NCI-H1105 treated with DMSO at 0.1 percent for 48 hours (cell line): ENCODE measurements around the gene SCAPER.

Source experiments
- DNase-seq: peaks from one replicate; lab custom pipeline; 2025; lab: John Stamatoyannopoulos, UW

SCAPER gene

DNA sequence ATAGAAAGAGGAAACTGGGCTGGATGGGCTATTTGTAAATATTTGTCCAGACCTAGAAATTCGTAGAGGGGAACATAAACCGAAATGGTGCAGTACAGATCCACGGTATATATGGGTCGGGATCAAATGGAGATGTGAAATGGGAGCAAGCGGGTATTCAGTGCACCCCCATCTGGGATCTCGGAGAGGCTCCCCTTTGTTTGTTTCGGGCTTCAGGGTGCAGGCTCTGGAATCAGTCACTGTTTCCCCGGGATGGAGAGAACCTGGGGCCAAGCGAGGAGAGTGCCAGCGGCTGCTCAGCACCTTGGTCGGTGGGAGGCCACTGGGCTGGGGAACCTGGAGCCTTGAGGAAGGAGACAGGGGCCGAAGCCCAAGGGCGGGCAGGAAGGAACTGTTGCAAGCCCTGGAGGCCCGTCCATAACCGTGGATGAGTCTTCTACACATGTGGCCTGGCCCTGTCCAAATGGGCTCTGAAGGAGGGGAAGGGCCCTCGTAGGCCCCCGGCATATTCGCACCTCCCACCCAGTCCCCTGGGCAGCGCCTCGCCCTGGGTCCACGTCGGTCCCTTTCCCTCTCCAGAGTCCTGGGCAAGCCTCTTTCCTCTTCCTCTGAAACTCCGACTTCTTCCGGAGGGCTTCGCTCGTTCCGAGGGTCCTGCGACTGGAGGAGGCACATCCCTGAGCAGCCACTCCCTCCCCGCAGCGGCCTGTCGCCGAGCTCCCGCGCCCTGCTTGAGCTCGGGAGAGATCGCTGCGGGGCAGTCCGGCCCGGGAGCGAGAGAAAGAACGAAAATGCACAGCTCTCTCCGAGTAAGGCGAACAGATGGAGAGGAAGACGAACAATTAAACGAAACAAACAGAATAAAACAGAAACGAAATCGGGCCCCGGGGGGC lies 565.6 kb downstream of the SCAPER start:
- no peak for DNase-seq

DNA sequence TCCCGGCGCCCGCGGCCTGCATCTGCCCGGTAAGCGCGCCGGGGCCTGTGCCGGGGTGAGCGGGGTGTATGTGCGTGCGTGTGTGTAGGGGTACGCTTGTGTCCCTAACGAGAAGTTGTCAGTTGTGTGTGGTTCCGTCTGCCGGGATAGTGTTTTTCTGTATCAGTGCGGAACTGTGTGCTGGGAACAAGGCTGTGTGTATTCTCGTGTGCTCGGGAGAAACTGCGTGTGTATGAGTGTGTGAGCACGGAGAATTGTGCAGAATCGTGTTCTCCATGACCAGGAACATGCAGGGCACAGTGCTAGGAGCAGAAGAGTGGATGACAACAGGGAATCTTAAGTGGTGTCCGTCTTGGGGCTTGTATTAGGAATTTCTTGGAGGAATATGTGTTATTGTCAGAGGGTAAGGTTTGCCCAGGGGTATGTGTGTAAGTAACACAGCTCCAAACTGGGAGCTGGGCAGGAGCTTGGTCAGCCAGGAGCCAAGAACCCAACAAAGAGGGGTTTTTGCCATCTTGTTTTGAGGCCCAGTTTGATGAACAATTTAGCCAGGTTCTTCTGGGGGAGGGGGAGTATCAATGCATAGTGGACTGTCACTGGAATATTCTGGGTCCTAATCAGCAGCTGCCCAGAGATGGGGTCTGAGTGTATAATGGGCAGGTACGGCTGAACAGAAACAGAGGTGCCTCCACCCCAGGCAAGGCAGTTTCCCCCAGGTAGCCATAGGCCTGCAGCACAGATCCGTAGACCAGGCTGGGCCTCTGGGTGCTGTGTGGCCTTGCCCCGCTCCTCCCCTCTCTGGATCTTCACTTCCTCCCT lies 566.4 kb downstream of the SCAPER start:
- no peak for DNase-seq

DNA sequence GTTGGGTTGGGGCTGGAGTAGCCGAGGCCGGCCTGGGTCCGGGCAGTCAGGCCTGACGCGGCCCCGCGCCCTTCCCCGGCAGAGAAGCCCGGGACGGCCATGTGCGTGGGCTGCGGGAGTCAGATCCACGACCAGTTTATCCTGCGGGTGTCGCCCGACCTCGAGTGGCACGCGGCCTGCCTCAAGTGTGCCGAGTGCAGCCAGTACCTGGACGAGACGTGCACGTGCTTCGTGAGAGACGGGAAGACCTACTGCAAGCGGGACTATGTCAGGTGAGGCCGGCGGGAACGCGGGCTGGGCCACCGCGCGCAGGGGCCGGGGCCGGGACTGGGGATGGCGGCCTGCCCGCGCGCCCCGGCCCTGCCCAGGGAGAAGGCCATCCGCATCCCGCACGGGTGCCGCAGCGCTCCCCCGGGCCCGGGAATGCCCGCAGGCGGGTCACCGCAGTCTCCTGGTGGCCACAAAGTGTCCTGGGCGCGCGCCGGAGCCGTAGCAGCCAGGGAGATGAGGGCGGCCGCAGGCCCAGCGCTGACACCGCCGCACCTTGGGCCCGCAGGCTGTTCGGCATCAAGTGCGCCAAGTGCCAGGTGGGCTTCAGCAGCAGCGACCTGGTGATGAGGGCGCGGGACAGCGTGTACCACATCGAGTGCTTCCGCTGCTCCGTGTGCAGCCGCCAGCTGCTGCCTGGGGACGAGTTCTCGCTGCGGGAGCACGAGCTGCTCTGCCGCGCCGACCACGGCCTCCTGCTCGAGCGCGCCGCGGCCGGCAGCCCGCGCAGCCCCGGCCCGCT lies 567.2 kb downstream of the SCAPER start:
- DNase-seq = no peak

DNA sequence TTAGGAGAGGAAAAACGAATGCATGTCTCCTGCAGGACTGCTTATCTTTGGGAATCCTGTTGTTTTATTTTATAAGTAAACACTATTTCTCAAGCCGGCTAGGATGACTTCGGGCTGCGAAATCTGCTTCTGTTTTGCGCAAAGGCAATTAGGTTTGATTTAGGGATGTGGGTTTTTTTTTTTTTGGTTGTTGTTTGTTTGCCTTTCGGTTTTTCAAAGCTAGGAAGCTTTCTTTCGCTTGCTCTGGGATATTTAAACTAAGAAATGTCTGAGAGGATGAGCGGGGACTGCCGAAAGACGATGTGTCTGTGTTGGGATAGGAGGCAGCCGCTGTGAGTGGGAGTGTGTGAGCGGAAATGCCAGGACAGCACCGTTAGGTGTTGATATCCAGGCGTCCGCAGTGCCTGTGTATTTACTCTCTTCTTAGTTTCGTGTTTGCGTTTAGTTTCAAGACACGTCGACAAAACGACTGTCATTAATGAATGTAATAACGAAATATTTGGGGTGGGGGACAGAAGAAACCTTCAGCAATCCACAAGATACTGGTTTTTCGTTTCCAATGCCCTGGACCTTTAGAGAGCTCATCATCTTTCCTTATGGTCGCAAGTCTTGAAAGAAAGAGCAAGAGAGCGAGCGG lies 568.0 kb downstream of the SCAPER start:
- no peak for DNase-seq

DNA sequence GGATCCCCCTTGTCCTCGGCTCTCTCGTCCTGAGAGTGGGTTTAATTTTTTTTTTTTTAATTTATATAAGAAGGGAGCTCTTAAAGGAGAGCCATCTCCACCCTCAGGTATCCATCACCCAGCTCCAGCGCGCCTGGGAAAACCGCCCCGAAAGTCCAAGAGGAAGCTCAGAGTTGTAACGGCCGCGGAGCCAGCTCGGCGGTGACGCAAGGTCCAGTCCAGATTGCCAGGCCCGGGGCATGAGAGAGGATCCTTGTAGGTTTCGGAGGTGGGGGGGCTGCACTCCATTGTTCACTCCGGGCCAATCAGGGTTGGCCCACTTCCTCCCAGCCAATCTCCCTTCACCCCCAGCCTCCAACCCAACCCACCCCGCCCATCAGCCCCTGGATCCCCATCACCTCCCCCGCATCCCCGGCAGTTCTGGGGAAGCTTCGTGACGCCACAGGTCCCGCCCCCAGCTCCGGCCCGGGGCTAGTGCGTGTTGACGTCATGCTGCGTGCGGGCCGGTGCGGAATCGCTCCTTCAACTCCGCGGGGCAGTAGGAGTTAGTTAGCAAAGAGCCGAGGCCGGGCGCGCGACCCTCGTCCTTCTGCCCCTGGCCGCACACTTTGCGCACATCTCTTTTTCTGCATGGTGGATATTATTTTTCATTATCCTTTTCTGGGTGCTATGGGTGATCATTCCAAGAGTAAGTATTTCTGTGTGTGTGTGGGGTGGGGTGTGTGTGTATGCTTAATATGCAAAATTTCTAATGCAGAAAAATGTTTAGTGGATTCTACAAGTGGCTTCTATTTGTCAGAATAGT lies 568.7 kb downstream of the SCAPER start, which contains the start of gene ISL2:
TSS of gene ISL2 (plus strand) at position 520 of the 805 bp plus-strand sequence. CDS start at position 631, 111 bp downstream.
- DNase-seq = peak; percentile 71

DNA sequence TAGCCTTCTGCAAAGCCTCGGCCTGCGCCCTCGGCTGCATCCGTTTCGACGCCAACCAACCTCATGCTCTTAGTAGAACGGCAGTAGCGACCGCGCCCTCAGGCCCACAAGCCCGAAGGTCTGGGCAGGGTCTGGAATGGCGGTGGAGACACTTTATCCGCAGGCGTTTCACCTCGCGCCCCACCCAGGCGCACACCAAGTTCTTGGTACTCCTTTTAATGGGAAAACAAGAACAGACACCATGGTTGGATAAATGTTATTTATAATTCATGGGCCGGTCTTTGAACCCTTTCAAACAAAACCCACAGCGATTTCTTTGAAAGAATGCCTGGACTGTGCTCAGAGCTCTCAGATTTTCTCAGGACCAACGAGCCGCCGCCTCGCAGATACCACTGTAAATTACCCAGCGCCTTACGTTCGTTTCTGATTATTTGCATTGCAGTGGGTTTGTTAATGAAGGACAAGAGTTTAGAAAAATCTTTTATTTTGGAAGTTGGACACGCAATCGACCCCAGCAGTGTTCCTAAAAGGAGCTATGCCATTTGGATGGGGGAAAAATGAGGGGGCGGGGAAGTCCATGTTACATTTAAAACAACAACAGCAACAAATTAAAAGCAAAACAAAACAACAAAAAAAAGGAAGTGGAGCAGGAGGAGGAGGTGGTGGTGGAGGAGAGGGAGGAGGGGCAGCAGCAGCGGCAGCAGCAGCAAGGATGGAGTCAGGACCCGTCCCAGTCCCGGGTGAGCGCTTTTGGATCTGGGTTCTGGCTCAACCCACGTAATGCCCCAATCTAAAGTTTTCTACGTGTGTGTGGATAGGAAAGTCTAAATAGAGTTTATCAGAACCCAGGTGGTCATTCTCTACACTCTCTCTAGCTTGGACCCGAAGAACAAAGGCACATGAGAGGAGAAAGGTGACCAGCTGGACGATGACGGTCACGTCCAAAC lies 569.6 kb downstream of the SCAPER start:
- DNase-seq = no peak

DNA sequence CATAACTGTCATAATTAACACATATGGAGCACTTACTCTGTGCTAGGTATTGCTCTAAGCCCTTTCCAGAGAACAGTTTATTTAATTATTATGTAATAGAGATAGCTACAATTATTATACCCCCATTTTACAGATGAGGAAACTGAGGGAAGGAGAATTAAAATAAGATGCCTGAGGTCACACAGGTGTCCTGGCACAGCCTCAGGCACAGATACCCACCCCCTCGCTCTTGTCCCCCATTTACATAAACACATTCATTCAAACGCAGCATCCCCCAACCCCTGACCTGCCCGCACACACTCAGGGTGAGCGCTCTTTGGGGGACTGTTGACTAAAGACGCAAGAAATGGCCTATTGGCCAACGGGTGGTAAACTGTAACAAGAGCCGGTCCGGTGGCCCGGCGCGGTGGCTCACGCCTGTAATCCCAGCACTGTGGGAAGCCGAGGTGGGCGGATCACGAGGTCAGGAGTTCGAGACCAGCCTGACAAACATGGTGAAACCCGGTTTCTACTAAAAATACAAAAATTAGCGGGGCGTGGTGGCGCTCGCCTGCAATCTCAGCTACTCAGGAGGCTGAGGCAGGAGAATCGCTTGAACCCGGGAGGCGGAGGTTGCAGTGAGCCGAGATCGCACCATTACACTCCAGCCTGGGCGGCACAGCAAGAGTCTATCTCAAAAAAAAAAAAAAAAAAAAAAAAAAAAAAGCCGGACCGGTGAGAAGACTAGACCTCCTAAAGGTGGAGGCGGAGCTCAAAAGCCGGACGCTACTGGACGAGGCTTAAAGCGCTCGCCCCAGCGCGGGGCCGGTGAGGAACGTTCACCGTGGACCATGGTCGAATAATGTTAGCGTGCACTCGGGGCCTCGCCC lies 570.5 kb downstream of the SCAPER start:
- no peak for DNase-seq

DNA sequence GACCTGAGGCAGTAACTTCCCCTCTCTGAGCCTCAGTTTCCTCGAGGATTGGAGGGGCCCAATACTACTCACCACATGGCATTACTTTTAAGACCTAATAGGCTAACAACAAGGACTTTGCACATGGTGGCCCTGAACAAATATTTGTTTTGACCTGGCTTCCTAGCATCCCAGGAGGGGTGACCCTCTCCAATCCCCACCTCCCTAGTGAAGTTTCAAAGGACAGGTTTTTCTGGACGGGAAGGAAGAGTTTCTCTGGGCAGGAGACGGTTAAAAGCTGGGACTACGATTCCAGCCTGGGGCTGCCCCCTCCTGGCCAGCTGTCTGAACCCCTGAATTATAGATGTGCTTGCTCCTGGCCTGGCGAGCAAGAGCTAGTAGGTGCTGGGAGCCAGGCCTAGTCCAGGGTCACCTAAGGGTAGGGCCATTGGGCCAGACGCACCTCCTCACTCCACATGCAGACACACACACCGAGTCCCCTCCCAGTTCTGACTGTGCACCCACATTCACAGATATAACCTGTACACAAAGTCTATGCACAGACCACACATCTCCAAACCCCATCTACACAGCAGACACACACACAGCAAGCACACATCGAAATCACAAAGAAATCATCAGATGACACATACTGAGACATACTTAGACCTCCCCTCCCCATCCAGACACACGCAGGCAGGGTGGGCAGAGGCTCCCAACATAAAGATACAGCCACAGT lies 571.3 kb downstream of the SCAPER start:
- no peak for DNase-seq

DNA sequence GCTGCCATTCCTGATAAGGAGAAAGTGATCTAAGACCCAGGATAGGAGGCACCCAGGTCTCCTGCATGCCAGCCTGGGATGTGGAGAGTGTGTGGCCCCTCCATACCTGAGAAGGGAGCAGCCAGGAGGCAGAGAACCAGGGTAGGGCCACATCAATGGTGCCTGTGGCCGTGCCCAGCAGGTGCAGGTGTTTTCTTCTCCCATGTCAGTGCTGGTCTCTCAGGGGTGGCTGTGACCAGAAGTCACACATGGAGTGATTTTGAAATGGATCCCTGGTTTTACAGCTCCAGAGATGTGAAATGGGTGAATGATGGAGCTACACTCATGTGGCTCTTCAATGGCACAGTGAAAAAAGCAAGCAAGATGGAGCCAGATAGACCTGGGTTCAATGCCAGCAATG lies 571.8 kb downstream of the SCAPER start:
- DNase-seq = no peak

DNA sequence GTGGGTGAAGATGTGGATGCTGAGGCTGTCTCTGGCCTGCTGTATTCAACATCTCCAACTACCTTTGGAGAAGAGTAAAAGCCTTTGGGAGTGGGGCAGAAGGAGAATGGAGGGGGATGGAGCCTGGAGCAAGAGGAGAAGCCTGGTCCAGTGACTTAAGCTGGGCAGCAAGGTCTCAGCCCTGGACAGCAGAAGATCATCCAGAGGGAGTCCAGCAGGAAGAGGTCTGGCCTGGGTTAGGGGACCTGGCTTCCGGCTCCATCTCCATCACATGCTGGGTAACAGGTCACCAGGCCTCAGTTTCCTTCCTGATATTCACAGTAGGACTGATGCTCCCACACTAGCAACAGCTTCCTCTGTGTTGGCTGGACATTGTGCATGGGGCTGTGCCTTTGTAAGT lies 572.3 kb downstream of the SCAPER start:
- DNase-seq = no peak

DNA sequence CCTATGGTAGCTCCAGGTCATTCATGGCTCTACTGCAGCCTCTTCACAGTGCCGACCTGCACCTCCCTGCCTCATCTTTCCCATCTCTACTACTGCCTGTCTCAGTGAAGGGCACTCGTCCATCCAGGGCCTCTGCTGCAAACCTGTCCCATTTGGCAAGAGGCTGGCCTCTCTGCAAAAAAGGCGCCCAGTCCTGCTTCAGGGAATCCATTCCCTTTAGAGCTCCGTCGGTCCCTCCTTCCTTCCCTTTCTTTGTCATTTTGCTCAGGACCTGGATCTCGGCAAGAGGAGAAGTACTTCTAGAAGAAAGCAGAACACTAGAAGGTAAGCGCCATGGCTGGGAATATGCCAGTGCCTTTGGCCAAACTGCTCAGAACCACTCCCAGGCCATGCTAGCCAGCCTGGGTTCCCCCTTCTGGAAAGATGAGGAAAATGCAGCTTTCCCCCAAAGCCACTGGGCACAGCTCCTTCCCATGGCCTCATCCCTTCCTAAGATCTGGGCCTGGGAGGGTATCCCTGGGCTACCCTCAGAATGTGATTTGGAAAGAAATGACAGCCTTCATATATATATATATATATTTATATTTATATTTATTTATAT lies 575.0 kb downstream of the SCAPER start:
- DNase-seq = no peak

DNA sequence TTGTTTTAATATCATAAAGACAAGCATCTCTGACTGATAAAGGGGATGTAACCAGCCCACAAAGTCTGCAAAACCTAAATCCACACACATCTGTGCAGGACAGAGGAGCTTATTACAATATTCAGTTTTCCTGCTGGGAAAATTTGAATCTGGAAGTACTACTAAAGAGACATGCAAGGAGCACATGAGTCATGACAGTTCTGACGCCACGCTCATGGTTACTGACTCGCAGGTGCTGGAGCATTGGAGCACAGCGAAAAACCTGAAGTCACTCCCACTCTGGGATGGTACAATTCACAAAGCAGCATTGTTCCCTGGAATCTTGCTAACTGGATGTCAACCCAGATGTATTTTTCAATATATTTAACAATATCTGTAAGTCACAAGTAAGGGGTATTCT lies 576.2 kb downstream of the SCAPER start:
- no peak for DNase-seq

DNA sequence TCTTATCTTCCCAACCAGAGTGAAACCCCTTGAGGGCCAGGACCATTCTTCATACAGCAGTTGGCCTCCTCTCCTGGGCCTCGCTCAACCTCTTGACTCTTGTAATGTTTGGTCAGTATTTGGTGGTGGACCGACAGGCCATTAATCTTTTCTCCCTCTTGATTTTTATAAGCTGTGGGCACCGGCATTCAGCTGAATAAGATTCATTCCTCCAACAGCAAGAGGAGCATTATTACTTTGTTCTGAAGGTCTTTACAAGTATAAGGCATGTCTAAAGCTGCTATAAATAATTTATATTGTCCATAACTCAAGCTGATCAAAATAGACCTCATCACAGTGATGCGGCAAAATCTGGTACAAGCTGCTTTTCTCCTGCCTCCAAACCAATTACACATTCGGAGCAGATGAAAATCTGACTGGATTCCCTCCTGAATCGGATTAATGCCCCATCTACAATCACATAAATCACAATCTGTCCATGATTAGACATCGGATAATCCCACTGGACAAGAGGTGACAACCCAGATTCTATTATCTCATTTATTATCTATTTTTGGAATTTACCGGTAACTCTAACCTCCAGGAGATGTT lies 576.9 kb downstream of the SCAPER start:
- no peak for DNase-seq

DNA sequence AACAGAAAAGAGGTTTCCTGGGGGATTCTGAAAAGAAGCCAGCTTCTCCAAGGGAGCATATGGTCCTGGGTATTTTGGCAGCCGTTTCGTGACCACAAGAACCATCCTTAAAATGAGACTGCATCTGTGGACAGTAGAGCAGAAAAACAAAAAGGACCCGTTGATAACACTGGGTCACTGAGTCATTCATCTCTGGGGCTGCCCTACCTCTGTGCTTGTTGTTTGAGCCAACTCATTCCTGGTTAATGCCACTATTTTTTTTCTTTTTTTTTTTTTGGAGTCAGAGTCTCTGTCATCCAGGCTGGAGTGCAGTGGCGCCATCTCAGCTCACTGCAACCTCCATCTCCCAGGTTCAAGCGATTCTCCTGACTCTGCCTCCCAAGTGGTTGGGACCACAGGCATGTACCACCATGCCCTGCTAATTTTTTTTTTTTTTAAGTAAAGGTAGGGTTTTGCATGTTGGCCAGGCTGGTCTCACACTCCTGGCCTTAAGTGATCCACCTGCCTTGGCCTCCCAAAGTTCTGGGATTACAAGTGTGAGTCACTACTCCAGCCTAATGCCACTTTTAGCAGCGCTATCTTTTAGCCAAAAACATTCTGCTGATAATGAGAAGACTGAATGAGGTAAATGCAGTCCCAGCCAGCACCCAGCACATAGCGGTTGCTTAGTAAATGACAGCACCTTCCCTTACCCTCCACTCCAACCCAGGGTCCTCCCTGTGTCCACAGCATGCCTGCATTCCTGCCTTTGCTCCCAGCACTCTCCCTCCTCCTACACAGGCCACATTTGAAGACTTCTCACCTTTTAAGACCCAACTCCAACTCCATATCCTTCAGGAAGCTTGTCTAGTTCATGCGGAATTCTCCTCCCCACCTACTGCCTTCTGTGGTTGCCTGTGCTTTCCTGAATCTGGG lies 577.7 kb downstream of the SCAPER start:
- DNase-seq = no peak

DNA sequence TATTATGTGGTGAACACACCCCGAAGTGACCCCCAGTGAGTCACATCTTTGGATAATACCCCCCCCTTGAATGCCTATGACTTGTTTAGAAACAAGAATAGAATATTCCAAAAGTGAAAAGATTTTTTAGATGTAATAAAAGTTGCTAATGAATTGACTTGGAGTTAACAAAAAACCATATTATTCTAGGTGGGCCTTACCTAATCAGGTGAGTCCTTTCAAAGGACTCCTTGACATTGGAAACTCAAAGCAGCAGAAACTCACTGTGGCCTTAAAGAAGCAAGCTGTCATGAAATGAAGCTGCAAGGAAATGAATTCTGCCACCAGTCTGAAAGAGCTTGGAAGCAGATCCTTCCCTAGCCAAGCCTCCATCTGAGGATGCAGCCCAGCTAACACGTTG lies 579.4 kb downstream of the SCAPER start:
- no peak for DNase-seq

DNA sequence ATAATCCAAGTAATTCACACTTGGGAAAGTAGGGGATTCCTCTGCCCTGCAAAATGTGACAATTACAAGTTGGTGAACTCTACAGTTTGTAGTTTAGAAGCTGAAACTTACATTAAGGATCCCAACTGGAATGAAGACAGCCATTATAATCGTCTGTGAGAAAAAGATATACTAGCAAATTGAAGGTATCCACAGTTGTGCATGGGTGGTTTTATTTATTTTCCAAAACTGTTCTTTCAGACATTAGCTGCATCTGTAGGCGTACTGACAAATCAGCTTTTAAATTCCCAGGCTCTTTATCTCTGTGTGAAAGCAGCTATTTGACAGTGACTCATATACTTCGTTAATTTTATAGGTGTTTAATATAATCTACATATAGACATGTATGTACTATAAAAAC lies 581.1 kb downstream of the SCAPER start:
- no peak for DNase-seq
